ENCODE results near the gene SLC2A5. TPM values are rescaled to one million over a fixed set of nuclear protein-coding genes. Genes with fewer than 3 reads are reported as not detected.
"Not testable (repeated sequence)": the region's sequence is repeated elsewhere in the genome, so short reads cannot be mapped to it uniquely, and the experiment has no call there.

SLC2A5 gene
- total and polyA plus RNA-seq, 9 of the 15 experiments (the other 6 are each of a cell fraction or from before 2014, with no cell fraction given), result 0.08 TPM; not detected in 8

- H3K27ac ChIP-seq (ENCODE audit: extremely low read depth, low read depth, low read length); H3K9me3 ChIP-seq (replicated peaks; ENCODE audit: control insufficient read depth, insufficient read depth, low read depth, low read length); DNase-seq (ENCODE audit: extremely low read depth in 1 of 4, low spot score in 3 of 4); H3K36me3 ChIP-seq (ENCODE audit: control insufficient read depth, insufficient read depth, low read length); POLR2A ChIA-PET; H3K4me2 ChIP-seq (ENCODE audit: insufficient read depth, low read length); intact Hi-C loops (cut with micrococcal nuclease); ATAC-seq; in situ Hi-C loops (cut with MboI); H3K4me3 ChIP-seq; H2AFZ ChIP-seq (ENCODE audit: low read depth, low read length); H3K9ac ChIP-seq (ENCODE audit: insufficient read depth in 1 of 2, low read depth in 2 of 2, low read length in 2 of 2); BruUV-seq (replicated peaks); H3K79me2 ChIP-seq (ENCODE audit: control insufficient read depth, insufficient read depth, low read length); H4K20me1 ChIP-seq (replicated peaks; ENCODE audit: control insufficient read depth, insufficient read depth, low read length); H3K9me1 ChIP-seq (ENCODE audit: control insufficient read depth, insufficient read depth, low read length); H3K4me1 ChIP-seq (replicated peaks in 1 of 2; ENCODE audit: control insufficient read depth in 2 of 2, insufficient read depth in 2 of 2, low read length in 2 of 2): not testable (repeated sequence)
- WGBS (ENCODE audit: insufficient coverage, low coverage, missing lambda C conversion rate), result 3% methylated on average over 14 of the region's 15 CpGs
- H3K27me3 ChIP-seq (ENCODE audit: control insufficient read depth in 2 of 2, insufficient read depth in 2 of 2, low read length in 2 of 2), result peaks cover 47 to 75% of the 10 kb centered on the region in 2 experiments
- FAIRE-seq, result peak; percentile 71
- CTCF ChIA-PET (ENCODE audit: low intra/inter-chr PET ratio), result interaction anchor here (0.6 kb wide), 1 partner anchor 185 kb away, joined by 4 read pairs; no protein-coding TSS in a partner anchor
These were observed 47.3 kb downstream of the SLC2A5 start for GRCh38 chr1:9022026-9022738.

- DNase-seq (ENCODE audit: extremely low read depth in 1 of 4, low spot score in 3 of 4) (no peak), ATAC-seq (no peak), FAIRE-seq (no peak)
- Histone ChIP-seq H3K4me1 (replicated peaks in 1 of 2; ENCODE audit: control insufficient read depth in 2 of 2, insufficient read depth in 2 of 2, low read length in 2 of 2) (peaks cover 0 to 6% of the 10 kb centered on the region in 2 experiments; a peak in 1 of 5 replicates), H3K4me2 (ENCODE audit: insufficient read depth, low read length) (no peak overlapping the region), H3K4me3 (no peak overlapping the region), H3K79me2 (ENCODE audit: control insufficient read depth, insufficient read depth, low read length) (no peaks in the 10 kb centered on the region), H4K20me1 (replicated peaks; ENCODE audit: control insufficient read depth, insufficient read depth, low read length) (peaks cover 2% of the 10 kb centered on the region), H3K27ac (ENCODE audit: extremely low read depth, low read depth, low read length) (no peak overlapping the region), H3K9me3 (replicated peaks; ENCODE audit: control insufficient read depth, insufficient read depth, low read depth, low read length) (no peaks in the 10 kb centered on the region), H2AFZ (ENCODE audit: low read depth, low read length) (no peak overlapping the region), H3K9ac (ENCODE audit: insufficient read depth in 1 of 2, low read depth in 2 of 2, low read length in 2 of 2) (no peak overlapping the region), H3K9me1 (ENCODE audit: control insufficient read depth, insufficient read depth, low read length) (no peaks in the 10 kb centered on the region), H3K27me3 (ENCODE audit: control insufficient read depth in 2 of 2, insufficient read depth in 2 of 2, low read length in 2 of 2) (peaks cover 53 to 80% of the 10 kb centered on the region in 2 experiments), H3K36me3 (ENCODE audit: control insufficient read depth, insufficient read depth, low read length) (no peaks in the 10 kb centered on the region)
- WGBS (ENCODE audit: insufficient coverage, low coverage, missing lambda C conversion rate), result 0% methylated on average over 6 of the region's 6 CpGs
- intact Hi-C loops (cut with micrococcal nuclease) (no loop called here), in situ Hi-C loops (cut with MboI) (no loop called here)
- no peak for TF ChIP-seq GATA2 (CRISPR knock-in tag; IDR thresholded peaks at IDR 0.05)
- TF ChIP-seq, protein P1, sequence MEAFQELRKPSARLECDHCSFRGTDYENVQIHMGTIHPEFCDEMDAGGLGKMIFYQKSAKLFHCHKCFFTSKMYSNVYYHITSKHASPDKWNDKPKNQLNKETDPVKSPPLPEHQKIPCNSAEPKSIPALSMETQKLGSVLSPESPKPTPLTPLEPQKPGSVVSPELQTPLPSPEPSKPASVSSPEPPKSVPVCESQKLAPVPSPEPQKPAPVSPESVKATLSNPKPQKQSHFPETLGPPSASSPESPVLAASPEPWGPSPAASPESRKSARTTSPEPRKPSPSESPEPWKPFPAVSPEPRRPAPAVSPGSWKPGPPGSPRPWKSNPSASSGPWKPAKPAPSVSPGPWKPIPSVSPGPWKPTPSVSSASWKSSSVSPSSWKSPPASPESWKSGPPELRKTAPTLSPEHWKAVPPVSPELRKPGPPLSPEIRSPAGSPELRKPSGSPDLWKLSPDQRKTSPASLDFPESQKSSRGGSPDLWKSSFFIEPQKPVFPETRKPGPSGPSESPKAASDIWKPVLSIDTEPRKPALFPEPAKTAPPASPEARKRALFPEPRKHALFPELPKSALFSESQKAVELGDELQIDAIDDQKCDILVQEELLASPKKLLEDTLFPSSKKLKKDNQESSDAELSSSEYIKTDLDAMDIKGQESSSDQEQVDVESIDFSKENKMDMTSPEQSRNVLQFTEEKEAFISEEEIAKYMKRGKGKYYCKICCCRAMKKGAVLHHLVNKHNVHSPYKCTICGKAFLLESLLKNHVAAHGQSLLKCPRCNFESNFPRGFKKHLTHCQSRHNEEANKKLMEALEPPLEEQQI (IDR thresholded peaks at IDR 0.05), result no peak
- ChIA-PET CTCF (ENCODE audit: low intra/inter-chr PET ratio) (no interaction called here), POLR2A (interaction anchor here (1.4 kb wide), 1 partner anchor 8 kb away, joined by 3 read pairs; no protein-coding TSS in a partner anchor)
- no TSS peak for BruUV-seq (replicated peaks)
These were observed 49.1 kb downstream of the SLC2A5 start for GRCh38 chr1:9020305-9020704.
